HL-60/S4 (cell line): ENCODE results near the gene ORC2.
"Not testable (repeated sequence)": the region's sequence is repeated elsewhere in the genome, so short reads cannot be mapped to it uniquely, and the experiment has no call there.

ENCODE experiments used
- in situ Hi-C: fragments of 300-500 bp; cut with MboI; formaldehyde crosslinking; loops from 2 replicates; pipeline ENCODE4 v1.14.3; 2022; ENCODE audit warnings: low sequenced_read_pairs

Gene ORC2

GRCh38 chr2:200939832-200940231 is 23.6 kb downstream of the ORC2 start:
- in situ Hi-C loops = no loop called here

GRCh38 chr2:200930947-200931626 is 32.4 kb downstream of the ORC2 start:
- in situ Hi-C loops = no loop called here

GRCh38 chr2:200929334-200930249 is 33.9 kb downstream of the ORC2 start:
- in situ Hi-C loops = no loop called here

- in situ Hi-C loops = loop anchor here (25.0 kb wide), 1 partner anchor 440 kb away; the partner anchor contains the start of gene FLACC1
Measured at GRCh38 chr2:200922439-200922838, 41.0 kb downstream of the ORC2 start.

- in situ Hi-C loops = loop anchor here (25.0 kb wide), 1 partner anchor 449 kb away; the partner anchor contains the start of gene FLACC1
Measured at GRCh38 chr2:200913654-200914053, 49.8 kb downstream of the ORC2 start.

- in situ Hi-C loops = loop anchor here (5.0 to 25.0 kb wide), 2 partner anchors 267 to 452 kb away; partner anchors contain the start of gene FLACC1
Measured at GRCh38 chr2:200909958-200910357, 53.5 kb downstream of the ORC2 start.

GRCh38 chr2:200905618-200906296 is 57.7 kb downstream of the ORC2 start:
- in situ Hi-C loops = loop anchor here (5.0 to 25.0 kb wide), 2 partner anchors 272 to 457 kb away; partner anchors contain the start of gene FLACC1

GRCh38 chr2:200901459-200902072 is 61.9 kb downstream of the ORC2 start:
- in situ Hi-C loops = loop anchor here (25.0 kb wide), 1 partner anchor 461 kb away; the partner anchor contains the start of gene FLACC1

GRCh38 chr2:200899482-200899881 is 64.0 kb downstream of the ORC2 start:
- in situ Hi-C loops = no loop called here

- in situ Hi-C loops = no loop called here
Measured at GRCh38 chr2:200888704-200889625, 74.5 kb downstream of the ORC2 start, which contains the start of the genes NIF3L1 and PPIL3. Gene NIF3L1, plus strand, starts transcription at chr2:200889371. Its CDS starts 2,573 bp downstream, at chr2:200891944. Gene PPIL3, minus strand, starts transcription at chr2:200889077. Its CDS starts 1,462 bp downstream, at chr2:200887615.

- in situ Hi-C loops = not testable (repeated sequence)
Measured at GRCh38 chr2:200881715-200882249, 81.7 kb downstream of the ORC2 start.

GRCh38 chr2:200878289-200878880 is 85.1 kb downstream of the ORC2 start:
- in situ Hi-C loops = no loop called here

- in situ Hi-C loops = no loop called here
Measured at GRCh38 chr2:200877443-200877842, 86.0 kb downstream of the ORC2 start.

- in situ Hi-C loops = no loop called here
Measured at GRCh38 chr2:200873560-200873959, 89.9 kb downstream of the ORC2 start.

- in situ Hi-C loops = no loop called here
Measured at GRCh38 chr2:200871151-200871550, 92.3 kb downstream of the ORC2 start.

GRCh38 chr2:200869014-200869413 is 94.4 kb downstream of the ORC2 start:
- in situ Hi-C loops = no loop called here

- in situ Hi-C loops = no loop called here
Measured at GRCh38 chr2:200864176-200865034, 99.1 kb downstream of the ORC2 start, which contains the start of gene CLK1. Gene CLK1, minus strand, starts transcription at chr2:200864658. Its CDS starts 2,796 bp downstream, at chr2:200861862.

- in situ Hi-C loops = no loop called here
Measured at GRCh38 chr2:200863782-200864175, 99.7 kb downstream of the ORC2 start.
